Stimulated activated CD8-positive, alpha-beta memory T cell treated with anti-CD3 and anti-CD28 coated beads, Interleukin-4, amount 100 ng/mL, for 1 hour (primary cell): ENCODE data around the gene ITFG1.
"Not testable (repeated sequence)": the region's sequence is repeated elsewhere in the genome, so short reads cannot be mapped to it uniquely, and the experiment has no call there.

Source experiments
- DNase-seq, 2 donors: peaks; one replicate each; pipeline ENCODE4 v3.0.0-alpha.2; 2020; ENCODE audit warnings: low read depth in 2 of 2, low spot score in 1 of 2

The ITFG1 gene

GRCh38 chr16:47161464-47161863 lies 299.4 kb downstream of the ITFG1 start:
- no peak for DNase-seq

GRCh38 chr16:47160422-47160821 lies 300.4 kb downstream of the ITFG1 start:
- no peak for DNase-seq

- no peak for DNase-seq
These were observed 301.9 kb downstream of the ITFG1 start for GRCh38 chr16:47158992-47159391.

- no peak for DNase-seq
These were observed 304.1 kb downstream of the ITFG1 start for GRCh38 chr16:47156680-47157215.

- DNase-seq: not testable (repeated sequence)
These were observed 308.4 kb downstream of the ITFG1 start for GRCh38 chr16:47152501-47152900.

GRCh38 chr16:47150067-47150466 lies 310.8 kb downstream of the ITFG1 start:
- no peak for DNase-seq

- no peak for DNase-seq
These were observed 316.3 kb downstream of the ITFG1 start for GRCh38 chr16:47144559-47144877.

GRCh38 chr16:47143677-47144558 lies 316.9 kb downstream of the ITFG1 start, which contains the start of gene NETO2:
TSS of gene NETO2 (minus strand) at chr16:47143945. CDS start at chr16:47143612, 333 bp downstream.
- peak; percentile 20 to 27 for DNase-seq

- peak in 1 of 2 donors; percentile 23 for DNase-seq
These were observed 317.8 kb downstream of the ITFG1 start for GRCh38 chr16:47142821-47143676.

- DNase-seq: no peak
These were observed 318.4 kb downstream of the ITFG1 start for GRCh38 chr16:47142486-47142820.

- DNase-seq: peak; percentile 50 to 66
These were observed 318.9 kb downstream of the ITFG1 start for GRCh38 chr16:47141773-47142485.

GRCh38 chr16:47140686-47141085 lies 320.2 kb downstream of the ITFG1 start:
- no peak for DNase-seq

GRCh38 chr16:47139561-47140185 lies 321.2 kb downstream of the ITFG1 start:
- DNase-seq: no peak

GRCh38 chr16:47137925-47138324 lies 322.9 kb downstream of the ITFG1 start:
- DNase-seq: not testable (repeated sequence)

- no peak for DNase-seq
These were observed 324.6 kb downstream of the ITFG1 start for GRCh38 chr16:47136099-47136842.

- DNase-seq: no peak
These were observed 326.3 kb downstream of the ITFG1 start for GRCh38 chr16:47134550-47134949.

GRCh38 chr16:47132308-47132707 lies 328.6 kb downstream of the ITFG1 start:
- DNase-seq: no peak

GRCh38 chr16:47129755-47130435 lies 331.0 kb downstream of the ITFG1 start:
- DNase-seq: no peak

GRCh38 chr16:47127541-47127940 lies 333.3 kb downstream of the ITFG1 start:
- DNase-seq: no peak
